ENCODE measurements around the gene GIT1.

Gene GIT1

DNA sequence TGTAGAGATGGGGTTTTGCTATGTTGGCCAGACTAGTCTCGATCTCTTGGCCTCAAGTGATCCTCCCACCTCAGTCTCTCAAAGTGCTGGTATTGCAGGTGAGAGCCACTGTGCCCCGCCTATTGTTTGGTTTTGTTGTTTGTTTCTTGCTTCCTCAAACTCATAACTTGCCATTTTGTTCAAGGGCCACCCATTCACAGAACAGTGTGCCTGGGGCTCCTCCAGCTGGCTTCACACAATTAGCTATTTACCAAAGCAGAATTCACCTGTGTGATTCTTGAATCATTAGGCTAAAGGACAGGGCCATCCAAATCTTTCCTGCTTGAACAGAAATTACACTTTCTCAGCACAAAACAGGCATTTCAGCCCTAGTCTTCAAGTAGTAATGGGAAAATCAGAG lies 29.8 kb downstream of the GIT1 start:
- TF ChIP-seq, protein P1, sequence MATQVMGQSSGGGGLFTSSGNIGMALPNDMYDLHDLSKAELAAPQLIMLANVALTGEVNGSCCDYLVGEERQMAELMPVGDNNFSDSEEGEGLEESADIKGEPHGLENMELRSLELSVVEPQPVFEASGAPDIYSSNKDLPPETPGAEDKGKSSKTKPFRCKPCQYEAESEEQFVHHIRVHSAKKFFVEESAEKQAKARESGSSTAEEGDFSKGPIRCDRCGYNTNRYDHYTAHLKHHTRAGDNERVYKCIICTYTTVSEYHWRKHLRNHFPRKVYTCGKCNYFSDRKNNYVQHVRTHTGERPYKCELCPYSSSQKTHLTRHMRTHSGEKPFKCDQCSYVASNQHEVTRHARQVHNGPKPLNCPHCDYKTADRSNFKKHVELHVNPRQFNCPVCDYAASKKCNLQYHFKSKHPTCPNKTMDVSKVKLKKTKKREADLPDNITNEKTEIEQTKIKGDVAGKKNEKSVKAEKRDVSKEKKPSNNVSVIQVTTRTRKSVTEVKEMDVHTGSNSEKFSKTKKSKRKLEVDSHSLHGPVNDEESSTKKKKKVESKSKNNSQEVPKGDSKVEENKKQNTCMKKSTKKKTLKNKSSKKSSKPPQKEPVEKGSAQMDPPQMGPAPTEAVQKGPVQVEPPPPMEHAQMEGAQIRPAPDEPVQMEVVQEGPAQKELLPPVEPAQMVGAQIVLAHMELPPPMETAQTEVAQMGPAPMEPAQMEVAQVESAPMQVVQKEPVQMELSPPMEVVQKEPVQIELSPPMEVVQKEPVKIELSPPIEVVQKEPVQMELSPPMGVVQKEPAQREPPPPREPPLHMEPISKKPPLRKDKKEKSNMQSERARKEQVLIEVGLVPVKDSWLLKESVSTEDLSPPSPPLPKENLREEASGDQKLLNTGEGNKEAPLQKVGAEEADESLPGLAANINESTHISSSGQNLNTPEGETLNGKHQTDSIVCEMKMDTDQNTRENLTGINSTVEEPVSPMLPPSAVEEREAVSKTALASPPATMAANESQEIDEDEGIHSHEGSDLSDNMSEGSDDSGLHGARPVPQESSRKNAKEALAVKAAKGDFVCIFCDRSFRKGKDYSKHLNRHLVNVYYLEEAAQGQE (IDR thresholded peaks at IDR 0.05; ENCODE audit: insufficient read depth in 1 of 2, low read depth in 2 of 2, low read length in 2 of 2): no peak
- TF ChIP-seq POLR2AphosphoS5 (IDR thresholded peaks at IDR 0.05; ENCODE audit: low read depth, low read length) (no peak), SIN3A (IDR thresholded peaks at IDR 0.05; ENCODE audit: borderline replicate concordance, insufficient read depth, low read length) (no peak), FOXP2 (optimal IDR thresholded peaks at IDR 0.05; ENCODE audit: borderline replicate concordance, extremely low read depth, extremely low read length, insufficient read depth) (no peak), TAF1 (IDR thresholded peaks at IDR 0.05; ENCODE audit: borderline replicate concordance, insufficient read depth, low read length) (no peak)

DNA sequence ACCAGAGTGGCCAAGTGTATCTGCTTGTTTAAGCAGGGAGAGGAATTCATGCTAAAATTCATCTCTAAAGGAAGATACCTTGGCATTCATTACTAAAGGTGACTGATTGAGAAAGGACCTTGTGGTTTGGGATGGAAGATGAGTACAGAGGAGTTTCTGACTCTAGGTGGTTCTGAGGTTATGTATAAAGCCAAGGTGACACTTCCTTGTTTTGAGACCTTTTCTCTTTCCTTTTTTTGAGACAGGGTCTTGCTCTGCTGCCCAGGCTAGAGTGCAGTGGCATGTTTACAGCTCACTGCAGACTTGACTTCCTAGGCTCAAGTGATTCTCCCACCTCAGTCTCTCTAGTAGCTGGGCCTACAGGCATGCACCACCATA lies 31.7 kb downstream of the GIT1 start:
- no peak for TF ChIP-seq POLR2AphosphoS5 (IDR thresholded peaks at IDR 0.05; ENCODE audit: low read depth, low read length)
- TF ChIP-seq, protein P1 (IDR thresholded peaks at IDR 0.05; ENCODE audit: insufficient read depth in 1 of 2, low read depth in 2 of 2, low read length in 2 of 2): no peak
- no peak for TF ChIP-seq TAF1 (IDR thresholded peaks at IDR 0.05; ENCODE audit: borderline replicate concordance, insufficient read depth, low read length)
- no peak for TF ChIP-seq SIN3A (IDR thresholded peaks at IDR 0.05; ENCODE audit: borderline replicate concordance, insufficient read depth, low read length)
- TF ChIP-seq FOXP2 (optimal IDR thresholded peaks at IDR 0.05; ENCODE audit: borderline replicate concordance, extremely low read depth, extremely low read length, insufficient read depth): no peak

DNA sequence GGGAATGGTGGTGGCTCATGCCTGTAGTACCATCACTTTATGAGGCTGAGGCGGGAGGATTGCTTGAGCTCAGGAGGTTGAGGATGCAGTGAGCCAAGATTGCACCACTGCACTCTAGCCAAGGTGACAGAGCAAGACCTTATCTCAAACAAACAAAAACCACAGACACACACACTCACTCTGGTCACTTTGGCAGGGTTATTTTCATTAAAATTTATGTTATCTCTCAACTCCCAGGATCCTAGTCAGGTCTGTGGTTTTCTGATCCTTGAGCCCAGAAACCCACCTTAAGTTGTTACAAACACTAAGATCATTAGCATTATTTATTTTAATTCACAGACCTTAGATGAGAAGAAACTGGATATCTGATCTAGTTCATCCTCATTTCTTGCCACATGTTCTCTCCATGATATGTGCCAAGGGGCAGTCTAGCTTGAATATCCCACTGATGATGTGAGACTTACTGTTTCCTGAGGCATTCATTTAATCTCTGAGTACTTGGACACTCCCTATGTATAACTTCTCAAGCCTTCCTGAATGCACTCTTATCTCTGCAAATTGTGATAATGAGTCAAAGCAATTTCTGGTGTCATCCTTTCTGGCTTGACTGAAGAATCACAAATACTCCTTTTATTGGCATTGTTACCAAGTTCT lies 32.2 kb downstream of the GIT1 start:
- TF ChIP-seq POLR2AphosphoS5 (IDR thresholded peaks at IDR 0.05; ENCODE audit: low read depth, low read length) (no peak), TAF1 (IDR thresholded peaks at IDR 0.05; ENCODE audit: borderline replicate concordance, insufficient read depth, low read length) (no peak), SIN3A (IDR thresholded peaks at IDR 0.05; ENCODE audit: borderline replicate concordance, insufficient read depth, low read length) (no peak), FOXP2 (optimal IDR thresholded peaks at IDR 0.05; ENCODE audit: borderline replicate concordance, extremely low read depth, extremely low read length, insufficient read depth) (no peak)
- TF ChIP-seq, protein P1 (IDR thresholded peaks at IDR 0.05; ENCODE audit: insufficient read depth in 1 of 2, low read depth in 2 of 2, low read length in 2 of 2): no peak

DNA sequence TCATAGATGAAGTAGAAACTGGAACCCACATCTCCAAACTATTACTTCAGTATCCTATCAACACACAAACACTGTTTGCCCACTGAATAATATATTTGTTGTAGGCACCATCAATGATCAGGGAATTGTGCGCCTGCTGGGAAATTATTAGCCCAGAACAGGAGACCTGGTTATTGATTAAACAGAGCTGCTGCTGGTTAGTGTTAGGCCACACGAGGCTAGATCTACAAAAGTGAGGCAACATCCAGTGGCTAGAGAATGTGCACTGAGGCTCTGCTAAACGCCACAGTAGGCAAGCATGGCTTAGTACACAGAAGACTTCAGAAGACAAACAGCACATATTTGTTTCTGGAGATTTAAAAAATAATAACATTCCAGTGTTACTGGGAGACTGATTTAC lies 33.6 kb downstream of the GIT1 start:
- no peak for TF ChIP-seq SIN3A (IDR thresholded peaks at IDR 0.05; ENCODE audit: borderline replicate concordance, insufficient read depth, low read length)

DNA sequence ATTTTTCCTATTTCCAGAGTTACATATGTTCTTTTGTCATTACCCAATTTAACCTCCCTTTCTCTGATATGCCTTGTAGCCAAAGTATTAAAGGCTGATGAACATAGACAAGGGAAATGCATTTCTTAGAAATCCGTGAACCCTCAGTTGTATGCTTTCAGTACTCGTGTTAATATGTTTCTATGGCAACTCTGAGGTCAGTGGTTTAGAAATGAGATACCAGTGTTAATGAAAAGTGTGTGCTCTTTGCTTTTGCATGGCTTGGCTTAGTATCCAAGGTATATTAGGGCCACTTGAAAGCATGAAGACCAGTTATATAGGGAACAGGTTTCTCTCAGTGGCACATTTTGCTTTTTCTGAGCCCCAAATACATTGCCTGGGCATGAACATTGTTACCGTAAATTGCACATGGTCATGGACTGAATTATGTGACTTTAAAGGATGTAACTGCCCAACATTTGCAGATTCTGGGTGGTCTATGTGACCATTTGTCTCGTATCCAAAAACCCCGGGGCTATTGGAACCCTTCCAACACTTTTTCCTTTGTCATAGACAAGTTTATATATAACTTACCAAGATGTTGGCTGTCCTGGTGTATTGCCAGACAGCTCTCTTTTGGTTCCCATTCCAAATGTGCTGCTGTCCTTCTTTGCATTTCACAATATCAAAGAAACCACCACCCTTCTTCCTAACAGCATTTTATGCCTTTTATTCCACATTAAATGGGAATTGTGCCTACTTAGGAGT lies 40.1 kb downstream of the GIT1 start:
- TF ChIP-seq, protein P1 (IDR thresholded peaks at IDR 0.05; ENCODE audit: insufficient read depth in 1 of 2, low read depth in 2 of 2, low read length in 2 of 2): no peak
- TF ChIP-seq POLR2AphosphoS5 (IDR thresholded peaks at IDR 0.05; ENCODE audit: low read depth, low read length) (no peak), SIN3A (IDR thresholded peaks at IDR 0.05; ENCODE audit: borderline replicate concordance, insufficient read depth, low read length) (no peak), FOXP2 (optimal IDR thresholded peaks at IDR 0.05; ENCODE audit: borderline replicate concordance, extremely low read depth, extremely low read length, insufficient read depth) (no peak), TAF1 (IDR thresholded peaks at IDR 0.05; ENCODE audit: borderline replicate concordance, insufficient read depth, low read length) (no peak)

All from PFSK-1 (cell line).